HCEC 1CT (cell line): Measurements from ENCODE around the gene IQUB.
A peak's percentile ranks its signal among the peaks of the same experiment; 100 is the strongest.
"Not testable (repeated sequence)": the region's sequence is repeated elsewhere in the genome, so short reads cannot be mapped to it uniquely, and the experiment has no call there.

Source experiments
- DNase-seq: peaks from one replicate; pipeline ENCODE4 v3.0.0-alpha.2; 2017

IQUB gene

DNA sequence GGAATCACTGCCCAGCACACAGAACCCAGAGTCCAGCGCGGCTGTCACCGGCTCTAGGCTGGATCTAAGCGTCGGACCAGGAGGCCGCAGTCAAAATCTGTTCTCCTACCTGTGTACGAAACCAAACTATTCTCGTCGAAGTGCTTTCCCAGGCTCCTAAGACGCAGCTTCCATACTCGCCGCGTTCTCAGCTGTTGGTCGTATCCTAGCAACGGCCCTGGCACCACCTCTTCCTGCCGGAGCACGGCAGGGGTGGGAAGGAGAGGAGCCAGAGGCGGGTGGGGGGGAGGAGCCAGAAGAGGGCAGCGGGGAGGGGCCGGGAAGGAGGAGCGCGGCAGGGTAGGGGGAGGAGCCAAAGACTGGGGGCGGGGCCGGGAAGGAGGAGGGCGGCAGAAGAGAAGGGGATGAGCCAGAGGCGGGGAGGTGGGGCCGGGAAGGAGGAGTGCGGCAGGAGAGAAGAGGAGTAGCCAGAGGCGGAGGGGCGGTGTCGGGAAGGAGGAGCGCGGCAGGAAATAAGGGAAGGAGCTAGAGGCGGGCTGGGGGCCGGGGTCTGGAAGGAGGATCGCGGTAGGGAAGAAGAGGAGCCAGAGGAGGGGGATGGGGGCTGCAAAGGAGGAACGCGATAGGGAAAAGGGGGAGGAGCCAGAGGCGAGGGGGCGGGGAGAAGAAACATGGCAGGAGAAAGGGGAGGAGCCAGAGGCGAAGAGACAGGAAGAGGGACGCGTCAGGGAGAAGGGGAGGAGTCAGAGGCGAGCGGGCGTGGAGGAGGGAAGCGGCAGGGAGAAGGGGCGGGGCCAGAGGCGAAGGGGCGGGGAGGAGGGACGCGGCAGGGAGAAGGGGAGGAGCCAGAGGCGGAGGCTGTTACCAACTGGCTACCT is at the start of gene IQUB:
TSS of gene IQUB (minus strand) at position 213 of the 878 bp plus-strand sequence. CDS start 22,255 bp downstream, outside the sequence.
- peak; percentile 97 for DNase-seq

DNA sequence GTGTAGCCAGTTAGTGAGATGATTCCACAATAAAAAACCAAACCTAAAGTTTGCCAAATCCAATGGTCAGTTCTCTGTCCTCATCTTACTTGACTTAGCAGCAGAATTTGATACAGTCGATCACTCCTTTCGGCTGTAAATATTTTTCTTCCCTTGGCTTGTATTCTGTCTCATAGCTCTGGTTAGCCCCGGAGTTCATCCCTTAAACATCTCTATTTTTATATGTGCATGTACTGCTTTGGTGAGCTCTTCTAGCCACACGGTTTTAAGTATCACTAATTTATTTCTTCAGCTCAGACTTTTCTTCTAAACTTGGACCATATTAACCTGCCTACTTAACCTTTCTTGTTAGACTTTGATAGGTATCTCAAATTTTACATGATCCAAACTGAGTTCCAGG is 49.4 kb upstream of the IQUB start:
- DNase-seq = no peak

DNA sequence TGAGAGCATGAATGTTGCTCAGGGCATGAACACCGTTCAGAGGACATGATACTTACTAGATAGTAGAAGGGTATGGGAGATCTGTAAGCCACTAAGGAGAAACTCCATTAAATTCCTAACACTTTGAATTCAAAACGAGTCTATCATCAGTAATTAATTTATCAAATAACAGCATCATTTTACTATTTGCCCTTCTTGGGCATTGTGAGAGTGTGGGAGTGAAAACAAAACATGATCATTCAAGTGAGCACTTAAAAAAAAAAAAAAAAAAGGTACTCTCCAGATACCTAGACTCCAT is 46.7 kb upstream of the IQUB start:
- DNase-seq = no peak

DNA sequence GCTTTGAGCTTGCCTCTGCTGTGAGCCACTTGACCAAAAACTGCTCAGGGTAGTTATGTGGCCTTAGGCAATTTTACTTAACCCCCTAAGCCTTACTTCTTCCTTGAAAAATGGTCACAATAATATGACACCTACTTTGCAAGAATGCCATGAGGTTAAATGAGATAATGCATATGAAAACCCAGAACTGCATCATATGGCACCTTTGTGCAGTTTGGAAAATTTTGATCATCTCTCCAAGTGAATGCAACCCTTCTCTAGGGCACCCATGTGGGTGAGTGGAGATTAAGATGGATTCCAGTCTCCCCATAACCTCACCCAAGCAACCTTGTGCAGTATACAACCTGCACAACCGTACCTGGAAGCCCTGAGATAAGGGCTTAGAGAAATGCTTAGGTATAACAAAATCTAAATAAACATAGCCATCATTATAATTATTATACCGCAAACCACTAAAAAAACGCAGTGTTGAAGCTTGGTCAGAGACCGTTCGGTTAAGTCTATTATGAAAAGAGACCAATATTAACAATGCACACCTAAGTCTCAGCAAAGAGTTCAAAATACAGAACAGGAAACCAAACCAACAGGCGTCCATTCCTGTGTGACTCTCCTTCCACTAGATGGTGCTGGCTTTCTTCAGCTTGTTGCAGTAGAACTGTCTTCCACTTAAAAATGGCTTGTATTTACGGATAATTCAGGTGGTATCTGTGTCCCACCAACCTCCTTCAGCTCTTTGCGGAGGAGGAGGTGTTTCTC is 46.2 kb upstream of the IQUB start:
- DNase-seq = peak; percentile 54

DNA sequence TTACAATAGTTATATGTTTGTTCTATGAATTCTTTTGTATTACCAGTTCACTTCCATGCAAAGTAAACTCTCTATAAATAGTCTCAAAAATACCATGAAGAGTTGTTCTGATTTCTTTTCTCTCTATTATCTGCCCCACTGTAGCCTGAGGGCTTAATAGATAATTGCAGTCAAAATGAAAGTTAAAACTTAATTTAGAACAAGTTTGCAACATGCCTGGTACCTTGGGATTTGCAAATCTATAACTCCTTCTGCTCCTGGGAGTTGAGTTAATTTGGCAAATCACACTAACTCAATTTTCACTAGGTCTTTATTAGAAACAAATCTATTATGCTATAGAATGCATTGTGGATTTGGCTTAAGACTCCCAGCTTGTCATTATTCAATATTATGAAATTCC is 45.0 kb upstream of the IQUB start:
- no peak for DNase-seq

DNA sequence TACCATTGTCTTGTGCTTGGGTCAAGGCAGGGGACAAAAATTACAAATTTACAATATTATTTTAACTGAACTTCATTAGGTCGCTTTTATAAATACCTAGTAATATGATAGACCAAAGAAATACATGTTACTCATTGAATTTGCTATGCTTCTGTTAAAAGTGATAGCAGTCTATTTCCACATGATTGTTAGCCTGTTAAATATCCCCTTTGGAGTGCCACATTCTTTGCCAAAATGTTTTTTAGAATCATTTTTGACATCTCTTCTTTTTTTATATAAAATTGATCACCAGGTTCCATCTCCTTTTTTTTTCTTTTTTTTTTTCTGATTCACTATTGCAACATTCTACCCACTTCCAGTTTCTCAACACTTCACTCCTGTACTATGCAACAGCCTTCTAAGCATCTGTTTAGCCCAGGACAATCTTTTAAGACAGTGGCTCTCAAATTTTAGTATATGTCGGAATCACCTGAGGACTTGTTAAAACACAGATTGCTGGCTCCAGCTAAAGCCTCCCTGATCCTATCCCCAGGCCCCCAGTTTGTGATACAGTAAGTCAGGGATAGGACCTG is 39.6 kb upstream of the IQUB start:
- no peak for DNase-seq

DNA sequence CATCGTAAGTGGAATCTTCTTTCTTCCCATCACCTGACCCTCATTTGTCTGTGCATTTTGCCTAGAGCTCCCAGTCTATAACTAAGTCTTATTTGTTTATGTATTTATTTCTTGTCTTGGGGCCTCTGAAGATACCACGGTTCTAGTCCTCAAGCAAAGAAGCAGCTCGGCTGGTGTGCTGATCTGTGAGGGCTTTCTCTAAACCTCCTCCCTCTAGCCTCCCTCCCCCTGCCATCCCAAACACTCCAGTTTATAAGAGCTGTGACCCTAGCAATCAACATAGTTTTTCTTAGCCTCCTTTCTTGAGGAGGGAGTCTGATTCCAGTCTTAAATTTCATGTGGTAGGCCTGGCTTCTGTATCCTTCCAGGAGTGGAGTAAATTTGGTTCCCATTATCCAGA is 38.9 kb upstream of the IQUB start:
- no peak for DNase-seq

DNA sequence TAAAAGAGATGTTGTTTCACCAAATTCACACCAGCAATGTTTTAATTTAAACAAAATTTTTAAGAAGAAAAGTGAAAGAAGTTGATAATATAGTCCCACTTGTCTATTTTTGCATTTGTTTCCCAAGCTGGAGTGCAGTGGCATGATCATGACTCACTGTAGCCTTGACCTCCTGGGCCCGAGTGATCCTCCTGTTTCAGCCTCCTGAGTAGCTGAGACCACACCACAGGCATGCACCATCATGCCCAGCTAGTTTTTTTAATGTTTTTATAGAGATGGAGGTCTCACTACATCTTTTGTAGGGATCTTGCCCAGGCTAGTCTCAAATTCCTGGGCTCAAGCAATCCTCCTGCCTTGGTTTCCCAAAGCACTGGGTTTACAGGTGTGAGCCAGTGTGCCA is 37.3 kb upstream of the IQUB start:
- peak; percentile 32 for DNase-seq

DNA sequence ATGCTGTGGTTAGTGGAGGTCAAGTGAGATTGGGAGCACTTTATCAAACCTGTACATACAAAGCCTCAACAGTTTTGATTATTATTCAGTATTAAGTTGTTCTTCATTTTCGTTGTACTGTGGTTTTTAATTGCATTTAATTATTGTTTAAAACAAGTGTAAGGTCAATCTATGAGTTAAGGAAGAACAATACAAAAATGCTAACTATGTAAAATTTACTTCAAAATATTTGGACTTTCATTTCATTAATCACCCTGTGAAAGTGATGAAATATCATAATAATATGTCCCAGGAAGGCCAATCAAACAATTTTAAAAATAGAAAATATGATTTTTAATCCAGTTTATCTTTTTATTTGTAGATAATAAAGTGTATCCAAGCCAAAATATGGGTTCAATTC is 36.8 kb upstream of the IQUB start:
- no peak for DNase-seq

DNA sequence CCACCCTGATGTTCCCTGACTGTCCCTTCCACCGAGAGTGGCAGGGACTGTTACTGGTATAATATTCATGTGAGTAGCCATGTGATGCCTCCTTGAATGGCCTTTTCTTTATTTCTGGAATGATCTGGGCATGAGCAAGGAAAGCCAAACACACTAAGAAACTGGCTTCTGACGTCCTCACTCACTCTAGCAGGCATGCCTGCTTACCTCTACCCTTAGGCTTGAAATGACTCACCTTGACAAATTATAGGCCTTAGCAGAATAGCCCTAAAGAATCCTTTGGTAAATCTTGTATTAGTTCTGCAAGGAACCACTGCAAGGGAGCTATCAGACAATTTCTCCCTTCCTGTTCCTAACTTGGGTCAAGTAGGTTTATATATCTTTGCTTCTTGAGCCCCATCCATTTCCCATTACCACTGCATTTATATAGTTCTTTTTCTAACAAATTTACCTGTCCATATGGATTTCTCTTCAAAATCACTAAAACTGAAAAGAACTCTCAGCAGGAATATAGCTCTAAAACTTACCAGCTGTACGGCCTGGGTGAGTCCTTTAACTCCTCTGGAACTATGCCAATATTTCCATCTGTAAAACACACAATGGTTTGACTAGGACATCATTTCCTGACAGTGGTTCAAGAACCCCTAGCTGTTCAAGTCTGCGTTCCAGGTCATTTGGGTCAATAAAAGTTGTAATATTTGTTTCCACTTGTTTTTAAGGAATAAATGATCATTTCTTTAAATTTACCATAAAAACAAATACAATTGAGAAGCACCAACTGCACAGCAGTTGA is 36.2 kb upstream of the IQUB start:
- no peak for DNase-seq

DNA sequence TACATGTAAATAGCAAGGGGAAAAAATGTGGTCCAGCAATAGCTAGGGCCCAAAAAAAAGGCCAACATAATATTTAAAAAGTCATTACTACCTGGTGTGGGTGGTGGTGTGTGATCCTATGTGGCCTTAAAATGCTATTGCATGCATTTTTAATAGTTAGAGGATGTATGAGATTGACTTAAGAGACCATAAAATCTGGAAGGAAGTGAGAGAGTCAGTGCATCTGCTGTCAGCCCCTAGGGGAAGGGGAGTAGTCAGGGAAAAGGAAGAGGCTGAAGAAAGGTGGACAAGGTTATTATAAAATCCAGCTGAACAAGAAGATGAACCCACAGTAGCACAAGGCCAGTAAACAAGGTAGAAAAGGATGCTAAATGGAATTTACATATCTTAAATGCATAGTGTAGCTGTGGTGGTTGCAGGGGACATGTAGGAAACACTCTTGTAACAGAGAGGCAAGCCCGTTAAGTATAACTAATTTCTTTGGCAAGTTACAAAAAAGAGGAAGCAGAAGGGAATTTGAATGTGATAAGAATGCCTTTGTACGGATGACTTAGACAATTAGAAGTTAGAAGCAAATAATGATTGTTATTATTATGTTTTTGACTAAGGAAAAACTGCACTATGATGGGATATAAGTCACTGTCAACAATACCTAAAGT is 35.1 kb upstream of the IQUB start:
- DNase-seq = no peak

DNA sequence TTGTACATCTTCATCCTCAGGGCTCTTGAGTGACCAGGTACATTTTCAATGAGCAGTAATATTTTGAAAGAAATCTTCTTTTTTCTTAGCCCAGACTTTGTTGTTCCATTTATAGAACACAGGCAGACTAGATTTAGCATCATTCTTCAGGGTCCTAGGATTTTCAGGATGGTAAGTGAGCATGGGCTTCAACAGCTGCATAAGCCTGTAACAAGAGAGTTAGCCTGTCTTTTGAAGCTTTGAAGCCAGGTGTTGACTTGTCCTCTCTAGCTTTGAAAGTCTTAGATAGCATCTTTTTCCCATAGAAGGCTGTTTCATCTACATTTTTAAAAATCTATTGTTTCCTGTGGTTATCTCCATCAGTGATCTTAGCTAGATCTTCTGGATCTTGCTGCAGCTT is 27.7 kb upstream of the IQUB start:
- DNase-seq = no peak

DNA sequence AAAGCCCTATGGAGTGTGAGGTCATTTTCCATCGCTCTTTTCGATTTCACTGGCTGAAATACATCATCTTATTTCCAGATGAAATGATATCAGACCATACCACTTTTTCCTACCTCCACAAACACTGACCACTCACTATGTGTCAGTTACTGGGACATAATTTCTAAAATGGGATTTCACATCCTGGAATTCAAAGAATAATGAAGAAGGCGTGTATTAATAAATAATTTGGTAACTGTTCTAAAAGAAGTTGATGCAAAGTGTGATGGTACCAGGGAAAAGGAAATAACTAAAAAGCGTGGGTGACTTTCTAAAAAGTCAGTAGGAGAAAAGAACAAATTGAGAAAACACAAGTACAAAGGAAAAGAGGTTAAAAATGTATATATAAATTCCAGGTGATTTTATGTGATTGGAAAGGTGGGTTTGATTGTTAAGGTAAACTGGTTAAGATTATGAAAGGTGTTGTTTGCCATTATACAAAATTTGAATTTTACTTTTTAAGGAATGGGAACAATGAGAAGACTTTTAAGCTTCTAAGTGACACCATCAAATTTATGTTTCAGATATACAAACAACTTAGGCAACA is 24.0 kb upstream of the IQUB start:
- DNase-seq = no peak

DNA sequence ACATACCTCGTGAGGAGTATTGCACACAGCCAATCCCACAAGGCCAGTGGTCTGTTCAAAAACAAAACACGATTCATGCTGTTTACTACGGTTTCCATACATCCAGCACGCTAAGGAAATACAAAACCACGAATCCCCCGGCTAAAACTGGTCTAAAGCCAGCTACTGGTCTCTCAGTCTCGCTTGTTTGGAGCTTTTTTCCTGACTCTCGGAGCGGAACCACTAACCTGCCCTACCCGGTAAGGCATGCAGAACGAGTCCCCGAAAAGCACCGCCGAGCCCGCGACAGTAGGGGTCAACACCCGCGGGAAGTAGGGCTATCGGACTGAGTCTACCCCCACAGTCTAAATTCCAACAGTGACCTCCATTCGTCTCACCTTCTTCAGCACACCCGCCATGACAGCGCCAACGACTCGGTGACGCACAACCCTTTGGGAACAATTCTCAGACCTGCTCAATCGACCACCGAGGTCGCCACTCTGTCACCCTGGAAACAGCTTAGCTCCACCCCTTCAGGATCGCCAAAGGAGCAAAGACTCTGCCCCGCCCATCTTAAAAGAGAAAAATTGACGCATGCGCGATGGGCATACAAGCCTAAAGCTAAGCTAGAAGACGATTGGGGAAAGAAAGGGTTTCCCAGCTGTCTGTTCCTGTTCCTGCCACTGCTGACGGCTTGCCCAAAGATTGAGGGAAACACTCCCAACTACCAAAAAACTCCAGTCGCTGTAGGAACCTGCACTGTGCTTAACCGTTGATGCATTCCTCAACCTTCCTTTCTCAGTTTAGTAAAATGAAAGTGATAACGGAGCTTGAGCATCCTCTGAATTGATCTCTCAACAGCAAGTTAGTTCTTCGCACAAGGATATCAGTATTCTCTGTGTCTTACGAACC is 23.2 kb upstream of the IQUB start, which contains the start of gene NDUFA5:
TSS of gene NDUFA5 (minus strand) at position 421 of the 891 bp plus-strand sequence. CDS start at position 398, 23 bp downstream.
- peak; percentile 98 for DNase-seq

DNA sequence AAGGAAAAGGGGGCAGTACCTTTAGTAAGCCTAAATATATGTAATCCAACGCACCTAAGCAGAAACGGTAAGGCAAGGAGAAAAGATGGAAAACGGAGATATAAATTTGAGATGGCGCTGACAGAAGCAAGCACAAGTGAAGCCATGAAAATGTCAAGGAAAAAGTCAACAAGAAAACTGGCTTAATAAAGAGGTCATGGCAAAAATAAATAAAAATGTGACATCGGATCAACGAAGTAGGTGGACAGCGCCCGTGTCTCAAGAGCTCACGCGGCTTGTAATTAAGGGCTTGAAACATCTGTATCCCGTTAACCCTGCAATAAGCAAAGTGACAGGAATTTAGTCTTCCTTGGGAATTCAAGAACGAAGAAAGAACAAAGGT is 22.6 kb upstream of the IQUB start:
- no peak for DNase-seq

DNA sequence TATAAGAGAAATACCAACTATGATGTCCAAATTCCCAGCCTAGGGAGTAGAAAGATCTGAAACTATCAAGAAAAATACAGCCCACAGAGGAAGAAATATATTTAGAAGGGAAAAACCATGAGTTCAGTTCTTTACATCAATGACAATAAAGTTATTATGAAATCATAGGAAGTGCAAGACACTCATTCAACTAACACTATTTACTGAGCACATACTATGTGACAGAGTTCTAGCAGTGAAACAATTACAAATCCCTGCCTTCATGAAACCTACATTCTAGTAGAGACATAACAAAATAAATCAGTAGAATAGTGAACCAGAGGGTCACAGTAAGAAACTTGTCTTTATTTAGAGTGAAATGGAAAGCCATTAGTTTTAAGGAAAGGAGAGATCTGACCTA is 21.1 kb upstream of the IQUB start:
- DNase-seq = no peak

DNA sequence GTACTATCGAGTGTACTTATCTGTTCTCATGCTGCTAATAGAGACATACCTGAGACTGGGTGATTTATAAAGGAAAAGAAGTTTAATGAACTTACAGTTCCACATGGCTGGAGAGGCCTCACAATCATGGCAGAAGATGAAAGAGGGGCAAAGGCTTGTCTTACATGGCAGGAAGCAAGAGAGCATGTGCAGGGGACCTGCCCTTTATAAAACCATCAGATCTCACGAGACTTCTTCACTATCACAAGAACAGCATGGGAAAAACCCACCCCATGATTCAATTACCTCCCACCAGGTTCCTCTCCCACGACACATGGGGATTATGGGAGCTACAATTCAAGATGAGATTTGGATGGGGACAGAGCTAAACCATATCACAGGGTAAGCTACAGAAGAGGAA is 18.8 kb upstream of the IQUB start:
- DNase-seq = no peak

DNA sequence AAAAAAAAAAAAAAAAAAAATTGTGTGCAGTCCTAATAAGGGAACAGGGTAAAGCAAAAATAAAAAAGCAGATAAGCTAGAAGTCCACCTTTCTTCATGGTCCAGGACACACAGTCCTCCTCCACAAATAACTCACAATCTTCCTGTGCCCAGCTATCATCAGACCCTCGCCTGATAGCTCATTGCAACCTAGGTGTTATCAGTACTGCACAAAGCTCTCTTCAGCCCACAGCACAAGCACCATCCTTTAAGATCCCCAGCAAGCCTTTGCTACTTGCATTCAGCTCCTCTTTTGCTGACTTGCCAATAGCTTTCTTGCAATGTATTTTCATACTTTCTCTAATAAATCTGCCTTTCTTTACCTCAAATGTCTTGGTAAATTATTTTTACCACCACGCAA is 18.2 kb upstream of the IQUB start:
- no peak for DNase-seq

DNA sequence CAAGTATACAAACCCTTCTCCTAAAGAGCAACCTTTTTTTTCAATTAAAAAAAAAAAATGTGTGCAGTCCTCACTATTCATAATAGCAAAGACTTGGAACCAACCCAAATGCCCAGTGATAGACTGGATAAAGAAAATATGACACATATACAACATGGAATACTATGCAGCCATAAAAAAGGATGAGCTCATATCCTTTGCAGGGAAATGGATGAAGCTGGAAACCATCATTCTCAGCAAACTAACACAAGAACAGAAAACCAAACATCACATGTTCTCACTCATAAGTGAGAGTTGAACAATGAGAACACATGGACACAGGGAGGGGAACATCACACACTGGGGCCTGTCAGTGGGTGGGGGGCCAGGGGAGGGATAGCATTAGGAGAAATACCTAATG is 17.7 kb upstream of the IQUB start:
- DNase-seq = not testable (repeated sequence)

DNA sequence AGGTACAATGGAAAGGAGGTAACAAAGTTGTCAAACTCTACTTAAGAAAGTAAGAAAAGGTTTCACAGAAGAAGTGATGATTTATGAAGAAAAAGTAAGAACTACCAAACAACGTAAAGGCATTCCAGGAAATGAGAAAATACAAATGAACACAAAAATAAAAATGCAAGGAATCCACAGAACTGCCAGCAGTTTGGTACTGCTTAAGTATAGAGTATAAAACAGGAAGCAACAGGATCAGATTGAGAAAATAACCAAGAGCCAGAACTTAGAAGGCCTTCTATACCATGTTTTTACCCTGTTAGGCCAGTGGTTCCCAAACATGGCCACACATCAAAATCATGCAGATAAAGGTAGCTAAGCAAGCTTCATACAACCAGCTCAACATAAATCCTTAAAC is 14.0 kb upstream of the IQUB start:
- no peak for DNase-seq

DNA sequence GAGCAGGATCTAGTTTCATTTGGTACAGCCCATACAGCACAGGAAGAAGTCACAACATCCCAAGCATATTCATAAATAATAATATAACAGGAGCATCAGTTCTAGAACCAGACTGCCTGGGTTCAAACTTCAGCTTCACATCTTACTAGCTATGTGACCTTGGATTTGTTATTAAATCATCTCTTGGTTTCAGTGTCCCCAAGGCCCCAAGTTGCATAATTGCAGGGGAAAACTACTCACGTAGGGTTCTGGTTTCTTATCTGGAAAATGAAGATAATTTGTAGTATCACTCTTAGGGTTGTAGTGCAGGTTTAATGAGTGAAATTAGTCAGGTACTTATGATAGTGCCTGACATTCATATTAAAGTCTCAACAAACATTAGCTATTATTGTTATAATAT is 5.5 kb upstream of the IQUB start:
- DNase-seq = no peak
